Ovary (tissue), 9 donors: Measurements from ENCODE around the gene GJA4. TPM values are rescaled to one million over a fixed set of nuclear protein-coding genes. Genes with fewer than 3 reads are reported as not detected.

Experiments
- DNase-seq, 5 donors: peaks; one replicate each; pipeline ENCODE4 v3.0.0-alpha.2; 2019 to 2020
- H3K27ac ChIP-seq, 2 donors: fragments of 200-600 bp; one replicate each; pipeline versions ENCODE4 v1.5.1 to v1.8.0; 2019 to 2022
- H3K27me3 ChIP-seq: fragments of 200-600 bp; one replicate; pipeline ENCODE4 v1.8.0; 2022
- H3K36me3 ChIP-seq: fragments of 200-600 bp; sonication (generic); one replicate; pipeline ENCODE4 v1.5.1; 2019
- H3K4me1 ChIP-seq: one replicate; pipeline ENCODE4 v1.8.1; 2013; ENCODE audit warnings: mild to moderate bottlenecking, moderate library complexity; ENCODE audit not compliant: insufficient read depth
- H3K4me3 ChIP-seq: fragments of 200-600 bp; sonication (generic); one replicate; pipeline ENCODE4 v1.5.1; 2017
- H3K9me3 ChIP-seq, 2 donors: fragments of 200-600 bp in 1 of 2; sonication (generic) in 1 of 2; one replicate each; pipeline versions ENCODE4 v1.5.1 to v1.8.1; 2013 to 2019; ENCODE audit warnings: mild to moderate bottlenecking in 1 of 2, moderate library complexity in 1 of 2
- CTCF ChIP-seq, 3 donors: fragments of 450-650 bp in 2 of 3; fragments of 200-600 bp in 1 of 3; IDR thresholded peaks; one replicate each; pipeline versions ENCODE4 v1.5.1 to v1.8.0; 2016 to 2022; ENCODE audit warnings: antibody characterized with exemption in 3 of 3, mild to moderate bottlenecking in 1 of 3
- EP300 ChIP-seq: sonication (generic); formaldehyde crosslinking; IDR thresholded peaks from one replicate; pipeline ENCODE4 v1.6.1; 2017; ENCODE audit warnings: antibody characterized with exemption
- POLR2A ChIP-seq: fragments of 450-650 bp; IDR thresholded peaks from one replicate; pipeline ENCODE4 v1.6.1; 2017; ENCODE audit warnings: antibody characterized with exemption, mild to moderate bottlenecking, moderate library complexity
- WGBS, 3 donors: extraction: QIAGEN DNeasy Blood & Tissue Kit in 1 of 3; methylation state at CpG; one replicate each; pipeline versions ENCODE4 v1.1.5 to v1.1.7; 2013 to 2017; 5-methylcytosine and 5-hydroxymethylcytosine counted together
- intact Hi-C, 4 donors: fragments of 100-400 bp; cut with DNase I; formaldehyde crosslinking; loops; one replicate each; pipeline versions ENCODE4 v1.11.0 to v1.15.1; 2022 to 2023
- polyA plus RNA-seq, 2 donors: library from polyadenylated mRNA; stranded (reverse); fragments of 200-250 nt in 1 of 2; fragments of 350-450 nt in 1 of 2; fragmentation: Illumina TruSeq in 1 of 2; extraction: RNeasy Lipid Tissue Mini Kit (QIAGEN cat#74804) in 1 of 2; gene quantifications; one replicate each; pipeline ENCODE4 v1.2.3, GENCODE V29; 2013 to 2014
- total RNA-seq, 7 donors: library from RNA; depleted of rRNA in 2 of 7; stranded (reverse); fragments of >200 nt in 2 of 7; fragmentation: NEBNext Ultra II Directional in 3 of 7; extraction: Animal tissue kit (Norgen Biotek cat#: 25700) in 3 of 7; gene quantifications; one replicate each; pipeline versions ENCODE4 v1.1.0 to v1.2.4, GENCODE V29; 2016 to 2023
- donor health status: DM: no; HTN: no; CAD: no; lungs with moderate emphysema.
- donor health status: DM: no; HTN: no; CAD: no.
- donor health status: Bipolar disorder and iron deficiency.
- donor health status: DM: yes; HTN: yes; CAD: no.
- donor health status: DM: no; HTN: no; CAD: no.
- donor health status: DM: yes; HTN: yes; CAD: no.

The GJA4 gene
- total and polyA plus RNA-seq, 9 donors = 4.9 to 149 (median 9.5) TPM

DNA sequence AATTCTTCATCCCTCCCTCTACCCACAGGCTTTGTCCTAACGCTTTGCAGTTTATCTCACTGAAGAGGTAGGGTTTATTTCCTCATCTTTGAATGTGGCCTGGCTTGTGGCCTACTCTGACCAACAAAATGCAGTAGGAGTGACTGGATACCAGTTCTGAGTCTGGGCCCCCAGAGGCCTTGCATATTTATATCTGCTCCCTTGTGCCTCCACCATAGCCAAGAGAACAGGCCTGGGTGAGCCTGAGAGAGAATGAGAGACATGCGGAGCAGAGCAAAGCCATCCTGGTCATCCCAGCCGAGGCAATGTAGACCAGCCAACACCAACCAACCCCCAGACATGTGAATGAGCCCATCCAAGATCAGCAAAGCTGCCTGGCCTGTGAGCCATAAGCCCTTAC is 36.5 kb downstream of the GJA4 start:
- TF ChIP-seq EP300 (no peak), CTCF (IDR thresholded peaks at IDR 0.05) (no peak), POLR2A (no peak)
- 72 to 82% (median 76%) methylated on average over 3 of the region's 3 CpGs for WGBS, 3 donors
- Histone ChIP-seq H3K27ac (no peak overlapping the region), H3K4me1 (peaks cover 7% of the 10 kb centered on the region), H3K27me3 (no peaks in the 10 kb centered on the region), H3K9me3 (no peaks in the 10 kb centered on the region), H3K36me3 (no peaks in the 10 kb centered on the region), H3K4me3 (no peak overlapping the region)
- intact Hi-C loops = loop anchor here in 1 of 4 donors (5.0 kb wide), 1 partner anchor 1417 kb away; no protein-coding TSS in a partner anchor
- DNase-seq = no peak

DNA sequence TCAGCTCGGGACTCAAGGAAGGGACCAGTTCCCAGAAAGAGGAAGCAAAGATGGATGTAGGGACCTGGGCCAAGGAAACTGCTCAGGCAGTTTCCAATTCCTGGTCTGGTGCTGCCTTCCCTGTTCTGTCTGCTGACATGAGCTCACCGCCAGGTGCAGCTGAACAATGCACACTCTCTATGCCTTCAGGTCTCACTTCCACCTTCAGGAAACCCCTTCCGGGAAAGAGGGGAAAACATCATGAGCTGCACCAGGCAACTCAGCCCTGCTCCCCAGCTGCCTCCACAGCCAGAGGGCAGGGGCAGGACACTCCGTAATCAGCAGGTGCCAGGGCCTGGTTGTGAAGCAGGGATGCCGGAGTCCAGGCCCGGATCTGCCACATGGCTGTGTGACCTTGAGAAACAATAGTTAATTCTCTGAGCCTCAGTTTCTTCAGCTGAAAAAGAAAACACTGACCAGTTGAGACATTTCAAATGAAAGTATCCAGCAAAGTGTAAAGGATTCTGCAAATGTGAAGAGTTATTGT is 39.0 kb downstream of the GJA4 start:
- DNase-seq = no peak

DNA sequence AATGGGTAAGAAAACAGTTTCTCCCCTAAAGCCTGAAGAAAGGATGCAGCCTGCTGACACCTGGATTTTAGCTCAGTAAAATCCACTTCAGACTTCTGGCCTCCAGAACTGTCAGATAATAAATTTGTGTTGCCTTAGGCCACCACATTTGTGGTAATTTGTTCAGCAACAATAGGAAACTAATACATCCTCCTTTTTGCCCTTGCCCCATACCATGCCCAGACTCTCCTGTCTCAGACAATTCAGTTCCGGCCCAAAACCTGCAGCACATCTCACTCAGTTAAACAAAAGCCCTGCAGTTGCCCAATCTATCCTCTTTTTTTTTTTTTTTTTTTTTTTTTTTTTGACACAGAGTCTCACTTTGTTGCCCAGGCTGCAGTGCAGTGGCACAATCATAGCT is 40.9 kb downstream of the GJA4 start:
- Histone ChIP-seq H3K4me3 (no peak overlapping the region), H3K4me1 (no peaks in the 10 kb centered on the region), H3K9me3 (no peaks in the 10 kb centered on the region), H3K27ac (no peak overlapping the region), H3K36me3 (no peaks in the 10 kb centered on the region), H3K27me3 (no peaks in the 10 kb centered on the region)
- intact Hi-C loops = no loop called here
- TF ChIP-seq CTCF (IDR thresholded peaks at IDR 0.05) = no peak
- TF ChIP-seq POLR2A = no peak
- no peak for TF ChIP-seq EP300
- no peak for DNase-seq
- 86 to 97% (median 90%) methylated on average over 1 of the region's 1 CpG for WGBS, 3 donors

More for the DNA sequence above, 39.0 kb downstream of the GJA4 start:
- Histone ChIP-seq H3K27ac (no peak overlapping the region), H3K9me3 (no peaks in the 10 kb centered on the region), H3K4me3 (no peak overlapping the region), H3K4me1 (no peaks in the 10 kb centered on the region), H3K36me3 (no peaks in the 10 kb centered on the region), H3K27me3 (no peaks in the 10 kb centered on the region)
- intact Hi-C loops = no loop called here
- 64 to 71% (median 67%) methylated on average over 6 of the region's 6 CpGs for WGBS, 3 donors
- TF ChIP-seq POLR2A = no peak

DNA sequence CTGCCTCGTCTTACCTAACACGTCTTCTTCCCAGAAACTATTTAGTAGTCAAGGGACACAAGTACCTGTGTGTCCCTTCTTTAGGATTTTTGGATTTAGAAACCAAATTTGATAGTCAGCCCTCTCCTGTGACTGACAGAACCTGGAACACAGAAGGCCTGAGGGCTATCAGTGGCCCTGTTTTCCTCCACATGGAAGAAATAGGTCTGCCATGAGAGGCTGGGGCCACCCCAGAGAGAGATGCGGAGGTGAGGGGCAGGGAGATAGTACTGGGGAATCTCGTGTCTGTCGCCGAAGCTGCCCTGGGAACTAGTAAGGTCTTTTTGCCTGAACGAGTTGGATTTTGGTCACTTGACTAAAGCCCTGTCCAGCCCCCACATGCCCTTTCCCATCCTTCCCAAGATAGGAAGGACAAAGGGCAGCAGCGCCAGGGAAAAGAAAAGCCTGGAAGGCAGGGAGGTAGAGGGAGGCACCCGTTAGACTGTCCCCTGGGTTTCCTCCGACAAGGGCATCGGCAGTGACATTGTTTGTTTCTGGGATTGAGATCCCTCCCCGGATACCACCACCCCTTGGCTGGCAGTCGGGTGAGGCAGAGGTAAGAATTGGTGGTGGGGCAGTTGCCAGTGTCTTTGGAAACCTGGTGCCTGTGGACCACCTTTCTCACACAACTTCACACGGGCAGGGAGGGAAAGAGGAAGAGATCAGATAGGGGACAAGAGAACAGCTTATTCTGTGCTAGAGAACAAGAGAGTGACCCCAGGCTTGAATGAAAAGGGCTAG is 46.9 kb downstream of the GJA4 start:
- H3K27ac ChIP-seq = no peak overlapping the region
- no peaks in the 10 kb centered on the region for H3K36me3 ChIP-seq
- 74 to 88% (median 79%) methylated on average over 14 of the region's 14 CpGs for WGBS, 3 donors
- no peaks in the 10 kb centered on the region for H3K4me1 ChIP-seq
- H3K27me3 ChIP-seq = no peaks in the 10 kb centered on the region
- no peaks in the 10 kb centered on the region for H3K9me3 ChIP-seq
- no peak for TF ChIP-seq CTCF (IDR thresholded peaks at IDR 0.05)
- no peak for TF ChIP-seq EP300
- TF ChIP-seq POLR2A = no peak
- intact Hi-C loops = no loop called here
- H3K4me3 ChIP-seq = no peak overlapping the region
- DNase-seq = no peak

DNA sequence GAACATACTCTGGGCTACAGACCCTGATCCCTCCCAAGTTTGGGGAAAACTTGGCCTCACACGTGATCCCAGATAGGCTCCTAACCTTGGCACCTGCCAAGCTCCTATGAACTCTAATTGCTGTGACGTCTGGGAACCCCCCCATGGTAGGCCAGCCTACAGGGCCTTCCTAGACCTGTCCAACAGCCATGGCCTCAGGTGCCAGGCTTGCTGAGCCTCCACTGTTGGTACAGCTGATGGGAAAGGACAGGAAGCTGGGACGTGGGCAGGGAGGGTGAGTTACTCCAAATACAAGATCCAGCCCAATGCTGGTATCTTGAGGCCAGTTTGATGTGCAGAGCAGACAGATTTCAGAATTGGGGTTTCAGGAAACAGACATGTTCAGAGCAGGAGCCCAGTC is 47.6 kb downstream of the GJA4 start:
- no peak for TF ChIP-seq EP300
- TF ChIP-seq POLR2A = no peak
- TF ChIP-seq CTCF (IDR thresholded peaks at IDR 0.05) = no peak
- H3K27me3 ChIP-seq = no peaks in the 10 kb centered on the region
- intact Hi-C loops = no loop called here
- H3K36me3 ChIP-seq = no peaks in the 10 kb centered on the region
- WGBS, 3 donors = 82 to 87% (median 86%) methylated on average over 3 of the region's 3 CpGs
- no peak for DNase-seq
- no peaks in the 10 kb centered on the region for H3K4me1 ChIP-seq
- H3K9me3 ChIP-seq = no peaks in the 10 kb centered on the region
- H3K4me3 ChIP-seq = no peak overlapping the region
- H3K27ac ChIP-seq = no peak overlapping the region
